Measurements from ENCODE around the gene MUC3A.

MUC3A gene

GRCh38 chr7:100951172-100951571, 1.8 kb downstream of the MUC3A start:
- WGBS, 2 donors (ENCODE audit: extremely low coverage in 2 of 2, insufficient read length in 2 of 2, insufficient replicate concordance in 1 of 2), result no CpG with 5 or more reads among the region's 6 CpGs
- DNase-seq (ENCODE audit: low spot score), result no peak

GRCh38 chr7:100951888-100952560, 2.7 kb downstream of the MUC3A start:
- Histone ChIP-seq H4K8ac (ENCODE audit: low read depth, low read length) (no peak overlapping the region), H2AK5ac (ENCODE audit: low read depth, low read length) (no peak overlapping the region), H3K9me3 (replicated peaks in 1 of 2; ENCODE audit: control insufficient read depth in 2 of 2, insufficient read depth in 1 of 2, low read depth in 1 of 2, low read length in 2 of 2) (peaks cover 0 to 2% of the 10 kb centered on the region in 2 donors), H2BK5ac (ENCODE audit: low read length) (no peak overlapping the region), H3K4me1 (ENCODE audit: control insufficient read depth in 2 of 2, insufficient read depth in 1 of 2, low read depth in 1 of 2, low read length in 2 of 2) (peaks cover 2 to 13% of the 10 kb centered on the region in 2 donors), H3K4ac (ENCODE audit: low read length) (no peak overlapping the region), H3K4me2 (ENCODE audit: insufficient read depth, low read length, poor library complexity, severe bottlenecking) (no peak overlapping the region), H3K4me3 (ENCODE audit: low read length in 2 of 2) (no peak overlapping the region), H3K23ac (ENCODE audit: low read depth, low read length, poor library complexity) (no peak overlapping the region), H2BK12ac (ENCODE audit: low read length) (no peak overlapping the region), H4K91ac (ENCODE audit: low read depth, low read length, poor library complexity) (no peak overlapping the region), H3K79me1 (ENCODE audit: low read depth, low read length) (no peaks in the 10 kb centered on the region), H3K18ac (ENCODE audit: low read length) (no peak overlapping the region), H2AFZ (ENCODE audit: low read length) (no peak overlapping the region), H3K36me3 (replicated peaks in 1 of 2; ENCODE audit: control insufficient read depth in 2 of 2, insufficient read depth in 2 of 2, low read length in 2 of 2) (no peaks in the 10 kb centered on the region), H3K9ac (ENCODE audit: low read depth, low read length, poor library complexity) (no peak overlapping the region), H3K27me3 (ENCODE audit: control insufficient read depth in 3 of 3, insufficient read depth in 3 of 3, low read depth in 1 of 3, low read length in 3 of 3) (peaks cover 0 to 17% (median 9%) of the 10 kb centered on the region in 3 experiments), H2BK15ac (ENCODE audit: low read length) (no peak overlapping the region), H3K14ac (ENCODE audit: low read length) (no peak overlapping the region), H3K27ac (replicated peaks; ENCODE audit: low read length) (no peak overlapping the region), H2BK120ac (ENCODE audit: low read depth, low read length) (no peak overlapping the region)
- no CpG with 5 or more reads among the region's 15 CpGs for WGBS, 2 donors (ENCODE audit: extremely low coverage in 2 of 2, insufficient read length in 2 of 2, insufficient replicate concordance in 1 of 2)
- DNase-seq (ENCODE audit: low spot score), result no peak

More at GRCh38 chr7:100951172-100951571, 1.8 kb downstream of the MUC3A start:
- Histone ChIP-seq H3K4me2 (ENCODE audit: insufficient read depth, low read length, poor library complexity, severe bottlenecking) (no peak overlapping the region), H3K14ac (ENCODE audit: low read length) (no peak overlapping the region), H2AK5ac (ENCODE audit: low read depth, low read length) (no peak overlapping the region), H3K27ac (replicated peaks; ENCODE audit: low read length) (no peak overlapping the region), H2BK120ac (ENCODE audit: low read depth, low read length) (no peak overlapping the region), H3K36me3 (replicated peaks in 1 of 2; ENCODE audit: control insufficient read depth in 2 of 2, insufficient read depth in 2 of 2, low read length in 2 of 2) (no peaks in the 10 kb centered on the region), H4K8ac (ENCODE audit: low read depth, low read length) (no peak overlapping the region), H2AFZ (ENCODE audit: low read length) (no peak overlapping the region), H2BK12ac (ENCODE audit: low read length) (no peak overlapping the region), H3K18ac (ENCODE audit: low read length) (no peak overlapping the region), H3K27me3 (ENCODE audit: control insufficient read depth in 3 of 3, insufficient read depth in 3 of 3, low read depth in 1 of 3, low read length in 3 of 3) (peaks cover 0 to 17% (median 9%) of the 10 kb centered on the region in 3 experiments), H3K9ac (ENCODE audit: low read depth, low read length, poor library complexity) (no peak overlapping the region), H3K9me3 (replicated peaks in 1 of 2; ENCODE audit: control insufficient read depth in 2 of 2, insufficient read depth in 1 of 2, low read depth in 1 of 2, low read length in 2 of 2) (peaks cover 0 to 2% of the 10 kb centered on the region in 2 donors), H3K4ac (ENCODE audit: low read length) (no peak overlapping the region), H3K23ac (ENCODE audit: low read depth, low read length, poor library complexity) (no peak overlapping the region), H3K4me3 (ENCODE audit: low read length in 2 of 2) (no peak overlapping the region), H3K4me1 (ENCODE audit: control insufficient read depth in 2 of 2, insufficient read depth in 1 of 2, low read depth in 1 of 2, low read length in 2 of 2) (peaks cover 2 to 13% of the 10 kb centered on the region in 2 donors), H3K79me1 (ENCODE audit: low read depth, low read length) (no peaks in the 10 kb centered on the region), H2BK15ac (ENCODE audit: low read length) (no peak overlapping the region), H4K91ac (ENCODE audit: low read depth, low read length, poor library complexity) (no peak overlapping the region), H2BK5ac (ENCODE audit: low read length) (no peak overlapping the region)

GRCh38 chr7:100952641-100953040, 3.3 kb downstream of the MUC3A start:
- no peak overlapping the region for H3K4me3 ChIP-seq (ENCODE audit: low read length in 2 of 2)
- DNase-seq (ENCODE audit: low spot score), result no peak
- H3K4me2 ChIP-seq (ENCODE audit: insufficient read depth, low read length, poor library complexity, severe bottlenecking), result no peak overlapping the region
- H3K4ac ChIP-seq (ENCODE audit: low read length), result no peak overlapping the region
- H2BK15ac ChIP-seq (ENCODE audit: low read length), result no peak overlapping the region
- no peak overlapping the region for H2BK120ac ChIP-seq (ENCODE audit: low read depth, low read length)
- H3K79me1 ChIP-seq (ENCODE audit: low read depth, low read length), result no peaks in the 10 kb centered on the region
- no CpG with 5 or more reads among the region's 2 CpGs for WGBS, 2 donors (ENCODE audit: extremely low coverage in 2 of 2, insufficient read length in 2 of 2, insufficient replicate concordance in 1 of 2)
- H3K36me3 ChIP-seq (replicated peaks in 1 of 2; ENCODE audit: control insufficient read depth in 2 of 2, insufficient read depth in 2 of 2, low read length in 2 of 2), result no peaks in the 10 kb centered on the region
- H3K18ac ChIP-seq (ENCODE audit: low read length), result no peak overlapping the region
- H3K23ac ChIP-seq (ENCODE audit: low read depth, low read length, poor library complexity), result no peak overlapping the region
- H2AK5ac ChIP-seq (ENCODE audit: low read depth, low read length), result no peak overlapping the region
- no peak overlapping the region for H3K14ac ChIP-seq (ENCODE audit: low read length)
- H4K8ac ChIP-seq (ENCODE audit: low read depth, low read length), result no peak overlapping the region
- H3K27me3 ChIP-seq (ENCODE audit: control insufficient read depth in 3 of 3, insufficient read depth in 3 of 3, low read depth in 1 of 3, low read length in 3 of 3), result peaks cover 0 to 17% (median 9%) of the 10 kb centered on the region in 3 experiments
- H2AFZ ChIP-seq (ENCODE audit: low read length), result no peak overlapping the region
- H3K9me3 ChIP-seq (replicated peaks in 1 of 2; ENCODE audit: control insufficient read depth in 2 of 2, insufficient read depth in 1 of 2, low read depth in 1 of 2, low read length in 2 of 2), result peaks cover 0 to 2% of the 10 kb centered on the region in 2 donors
- no peak overlapping the region for H3K9ac ChIP-seq (ENCODE audit: low read depth, low read length, poor library complexity)
- H2BK5ac ChIP-seq (ENCODE audit: low read length), result no peak overlapping the region
- no peak overlapping the region for H2BK12ac ChIP-seq (ENCODE audit: low read length)
- no peak overlapping the region for H4K91ac ChIP-seq (ENCODE audit: low read depth, low read length, poor library complexity)
- H3K4me1 ChIP-seq (ENCODE audit: control insufficient read depth in 2 of 2, insufficient read depth in 1 of 2, low read depth in 1 of 2, low read length in 2 of 2), result peaks cover 2 to 13% of the 10 kb centered on the region in 2 donors
- no peak overlapping the region for H3K27ac ChIP-seq (replicated peaks; ENCODE audit: low read length)

- Histone ChIP-seq H3K79me1 (ENCODE audit: low read depth, low read length) (peaks cover 1% of the 10 kb centered on the region), H3K4ac (ENCODE audit: low read length) (no peak overlapping the region), H2BK12ac (ENCODE audit: low read length) (no peak overlapping the region), H3K14ac (ENCODE audit: low read length) (no peak overlapping the region), H2BK15ac (ENCODE audit: low read length) (no peak overlapping the region), H3K27ac (replicated peaks; ENCODE audit: low read length) (no peak overlapping the region), H3K4me2 (ENCODE audit: insufficient read depth, low read length, poor library complexity, severe bottlenecking) (no peak overlapping the region), H3K4me1 (ENCODE audit: control insufficient read depth in 2 of 2, insufficient read depth in 1 of 2, low read depth in 1 of 2, low read length in 2 of 2) (no peaks in the 10 kb centered on the region), H3K36me3 (replicated peaks in 1 of 2; ENCODE audit: control insufficient read depth in 2 of 2, insufficient read depth in 2 of 2, low read length in 2 of 2) (no peaks in the 10 kb centered on the region), H3K9me3 (replicated peaks in 1 of 2; ENCODE audit: control insufficient read depth in 2 of 2, insufficient read depth in 1 of 2, low read depth in 1 of 2, low read length in 2 of 2) (peaks cover 0 to 1% of the 10 kb centered on the region in 2 donors), H2BK5ac (ENCODE audit: low read length) (no peak overlapping the region), H4K91ac (ENCODE audit: low read depth, low read length, poor library complexity) (no peak overlapping the region), H4K8ac (ENCODE audit: low read depth, low read length) (no peak overlapping the region), H2AK5ac (ENCODE audit: low read depth, low read length) (no peak overlapping the region), H3K27me3 (ENCODE audit: control insufficient read depth in 3 of 3, insufficient read depth in 3 of 3, low read depth in 1 of 3, low read length in 3 of 3) (peaks cover 0 to 5% (median 4%) of the 10 kb centered on the region in 3 experiments), H2AFZ (ENCODE audit: low read length) (no peak overlapping the region), H3K18ac (ENCODE audit: low read length) (no peak overlapping the region), H3K9ac (ENCODE audit: low read depth, low read length, poor library complexity) (no peak overlapping the region), H3K4me3 (ENCODE audit: low read length in 2 of 2) (no peak overlapping the region), H3K23ac (ENCODE audit: low read depth, low read length, poor library complexity) (no peak overlapping the region), H2BK120ac (ENCODE audit: low read depth, low read length) (no peak overlapping the region)
- no peak for DNase-seq (ENCODE audit: low spot score)
- WGBS, 2 donors (ENCODE audit: extremely low coverage in 2 of 2, insufficient read length in 2 of 2, insufficient replicate concordance in 1 of 2), result 83% methylated on average over 1 of the region's 12 CpGs; no CpG with 5 or more reads in 1 of the 2 donors
Observed at GRCh38 chr7:100957832-100958421, 8.6 kb downstream of the MUC3A start.
